GM23338 (cell line): Measurements from ENCODE around the gene RNF135.

Source experiments
- CTCF ChIP-seq, 2 experiments: fragments of 200-600 bp in 1 of 2; sonication (generic) in 1 of 2; conservative IDR thresholded peaks; 2 replicates each; pipeline versions ENCODE4 v1.5.1 to v1.6.1; 2016 to 2017; ENCODE audit warnings: antibody characterized with exemption in 2 of 2, low read depth in 2 of 2, mild to moderate bottlenecking in 2 of 2, moderate library complexity in 1 of 2
- NANOG ChIP-seq: IDR thresholded peaks from 2 replicates; pipeline ENCODE4 v1.6.1; 2016; ENCODE audit warnings: antibody characterized with exemption, borderline replicate concordance
- POLR2AphosphoS5 ChIP-seq: IDR thresholded peaks from 2 replicates; pipeline ENCODE4 v1.6.1; 2016; ENCODE audit warnings: antibody characterized with exemption, low read depth
- TF ChIP-seq, protein P1 (sequence below): IDR thresholded peaks from one replicate; pipeline ENCODE4 v1.6.1; 2018; ENCODE audit warnings: antibody characterized with exemption; ENCODE audit not compliant: unreplicated experiment

DNA sequence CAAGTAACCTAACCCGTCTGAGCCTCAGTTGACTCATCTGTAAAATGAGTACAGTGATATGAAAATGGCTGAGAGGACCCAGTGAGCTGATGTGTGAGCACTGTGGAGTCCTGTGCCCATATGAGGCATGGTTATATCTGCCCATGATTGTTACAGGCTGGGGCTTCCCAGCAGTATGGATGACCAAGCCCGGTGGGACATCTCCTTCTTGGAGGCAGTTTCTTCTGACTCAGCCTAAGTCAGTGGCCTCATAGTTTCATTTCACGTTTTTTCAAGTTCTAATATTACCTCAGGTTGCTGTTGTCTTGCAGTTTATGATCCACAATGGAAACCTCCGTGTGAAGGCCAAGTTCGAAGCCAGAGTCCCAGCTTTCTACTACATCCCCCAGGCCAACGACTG, 44.3 kb upstream of the RNF135 start:
- TF ChIP-seq CTCF (conservative IDR thresholded peaks at IDR 0.05; ENCODE audit: low read depth in 2 of 2) (no peak), POLR2AphosphoS5 (no peak), NANOG (no peak)
- TF ChIP-seq, protein P1, sequence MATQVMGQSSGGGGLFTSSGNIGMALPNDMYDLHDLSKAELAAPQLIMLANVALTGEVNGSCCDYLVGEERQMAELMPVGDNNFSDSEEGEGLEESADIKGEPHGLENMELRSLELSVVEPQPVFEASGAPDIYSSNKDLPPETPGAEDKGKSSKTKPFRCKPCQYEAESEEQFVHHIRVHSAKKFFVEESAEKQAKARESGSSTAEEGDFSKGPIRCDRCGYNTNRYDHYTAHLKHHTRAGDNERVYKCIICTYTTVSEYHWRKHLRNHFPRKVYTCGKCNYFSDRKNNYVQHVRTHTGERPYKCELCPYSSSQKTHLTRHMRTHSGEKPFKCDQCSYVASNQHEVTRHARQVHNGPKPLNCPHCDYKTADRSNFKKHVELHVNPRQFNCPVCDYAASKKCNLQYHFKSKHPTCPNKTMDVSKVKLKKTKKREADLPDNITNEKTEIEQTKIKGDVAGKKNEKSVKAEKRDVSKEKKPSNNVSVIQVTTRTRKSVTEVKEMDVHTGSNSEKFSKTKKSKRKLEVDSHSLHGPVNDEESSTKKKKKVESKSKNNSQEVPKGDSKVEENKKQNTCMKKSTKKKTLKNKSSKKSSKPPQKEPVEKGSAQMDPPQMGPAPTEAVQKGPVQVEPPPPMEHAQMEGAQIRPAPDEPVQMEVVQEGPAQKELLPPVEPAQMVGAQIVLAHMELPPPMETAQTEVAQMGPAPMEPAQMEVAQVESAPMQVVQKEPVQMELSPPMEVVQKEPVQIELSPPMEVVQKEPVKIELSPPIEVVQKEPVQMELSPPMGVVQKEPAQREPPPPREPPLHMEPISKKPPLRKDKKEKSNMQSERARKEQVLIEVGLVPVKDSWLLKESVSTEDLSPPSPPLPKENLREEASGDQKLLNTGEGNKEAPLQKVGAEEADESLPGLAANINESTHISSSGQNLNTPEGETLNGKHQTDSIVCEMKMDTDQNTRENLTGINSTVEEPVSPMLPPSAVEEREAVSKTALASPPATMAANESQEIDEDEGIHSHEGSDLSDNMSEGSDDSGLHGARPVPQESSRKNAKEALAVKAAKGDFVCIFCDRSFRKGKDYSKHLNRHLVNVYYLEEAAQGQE: no peak
